HCT116 (cell line): ENCODE measurements around the gene GPR150. TPM values are rescaled to one million over a fixed set of nuclear protein-coding genes. Genes with fewer than 3 reads are reported as not detected.

Source experiments
- ATAC-seq: fragments of 200-7000 bp; cut with Tn5 transposase; 2 replicates; pipeline ENCODE4 v1.9.1; 2020; ENCODE audit warnings: mild to moderate bottlenecking, moderate library complexity
- BruUV-seq: library from RNA; stranded (reverse); fragments of 400-500 nt; replicated peaks from 2 replicates; lab custom pipeline; 2021; lab: Mats Ljungman, UMichigan
- CTCF ChIA-PET: fragments of 300-600 bp; sonication (Branson Sonifier 250); formaldehyde crosslinking; loops from one replicate; lab custom pipeline; 2021; ENCODE audit warnings: antibody characterized with exemption; lab: Charles Lee
- POLR2A ChIA-PET: fragments of 300-600, 350-600 bp; sonication (Branson Sonifier 250); formaldehyde crosslinking; loops from one replicate; lab custom pipeline; 2021; ENCODE audit warnings: antibody characterized with exemption; lab: Charles Lee
- RAD21 ChIA-PET, 2 experiments: fragments of 300-600 bp; sonication (Branson Sonifier 250); formaldehyde crosslinking; loops; one replicate each; lab custom pipeline; 2023; ENCODE audit warnings: low total read pairs in 2 of 2; ENCODE audit not compliant: uncharacterized antibody in 2 of 2, unreplicated experiment in 2 of 2, low non-redundant PET in 1 of 2; lab: Charles Lee
- DNase-seq: peaks from one replicate; pipeline ENCODE4 v3.0.0-alpha.2; 2010; ENCODE audit warnings: low read depth, low spot score
- H2AFZ ChIP-seq: fragments of 200-600 bp; shearing (Covaris generic), sonication (generic); 2 replicates; pipeline ENCODE4 v1.6.1; 2017; ENCODE audit warnings: low read depth, mixed run types, mixed read lengths, antibody characterized with exemption, low read length; ENCODE audit not compliant: poor library complexity, severe bottlenecking
- H3K27ac ChIP-seq: 2 replicates; pipeline ENCODE4 v1.5.1; 2012; ENCODE audit warnings: low read depth, low read length
- H3K27me3 ChIP-seq: fragments of 200-600 bp; sonication (generic); 2 replicates; pipeline ENCODE4 v1.6.1; 2016; ENCODE audit warnings: mixed run types, low read length, mixed read lengths; ENCODE audit not compliant: insufficient read depth
- H3K36me3 ChIP-seq, 2 experiments: fragments of 200-500 bp in 1 of 2; fragments of 200-600 bp in 1 of 2; sonication (Bioruptor generic) in 1 of 2; sonication (generic) in 1 of 2; 2 replicates each; pipeline versions ENCODE4 v1.5.1 to v1.6.1; 2014 to 2016; ENCODE audit warnings: low read length in 2 of 2, inconsistent platforms in 1 of 2, mixed read lengths in 1 of 2, mixed run types in 1 of 2; ENCODE audit not compliant: insufficient read depth in 2 of 2, control insufficient read depth in 1 of 2
- H3K4me1 ChIP-seq, 2 experiments: fragments of 200-600 bp in 1 of 2; sonication (generic) in 1 of 2; 2 replicates each; pipeline versions ENCODE4 v1.5.1 to v1.6.1; 2012 to 2017; ENCODE audit warnings: low read length in 2 of 2, inconsistent platforms in 1 of 2, mild to moderate bottlenecking in 1 of 2, mixed read lengths in 1 of 2, mixed run types in 1 of 2, moderate library complexity in 1 of 2; ENCODE audit not compliant: insufficient read depth in 2 of 2, control insufficient read depth in 1 of 2
- H3K4me2 ChIP-seq: fragments of 200-600 bp; sonication (generic); 2 replicates; pipeline ENCODE4 v1.6.1; 2017; ENCODE audit warnings: mixed run types, low read length, mixed read lengths
- H3K4me3 ChIP-seq, 2 experiments: fragments of 200-600 bp in 1 of 2; sonication (generic) in 1 of 2; replicated peaks in 1 of 2; 2 replicates each; pipeline ENCODE4 v1.5.1; 2011 to 2016; ENCODE audit warnings: low read length in 2 of 2, control low read depth in 1 of 2, low read depth in 1 of 2, mild to moderate bottlenecking in 1 of 2, mixed read lengths in 1 of 2, mixed run types in 1 of 2
- H3K79me2 ChIP-seq: fragments of 200-600 bp; sonication (generic); 2 replicates; pipeline ENCODE4 v1.6.1; 2017; ENCODE audit warnings: mild to moderate bottlenecking, mixed run types, low read length, moderate library complexity, mixed read lengths; ENCODE audit not compliant: insufficient read depth
- H3K9ac ChIP-seq: fragments of 200-600 bp; sonication (generic); 2 replicates; pipeline ENCODE4 v1.6.1; 2016; ENCODE audit warnings: low read length, mixed read lengths
- H3K9me2 ChIP-seq: fragments of 200-600 bp; sonication (generic), shearing (Covaris generic); 2 replicates; pipeline ENCODE4 v1.6.1; 2017; ENCODE audit warnings: mixed run types, mild to moderate bottlenecking, moderate library complexity; ENCODE audit not compliant: insufficient read depth
- H3K9me3 ChIP-seq, 2 experiments: fragments of 200-500 bp in 1 of 2; fragments of 200-600 bp in 1 of 2; sonication (Bioruptor generic) in 1 of 2; sonication (generic) in 1 of 2; 2 replicates each; pipeline ENCODE4 v1.6.1; 2014 to 2017; ENCODE audit warnings: low read length in 2 of 2, mixed read lengths in 2 of 2, inconsistent platforms in 1 of 2, low read depth in 1 of 2, mild to moderate bottlenecking in 1 of 2, mixed run types in 1 of 2, moderate library complexity in 1 of 2; ENCODE audit not compliant: control insufficient read depth in 1 of 2, insufficient read depth in 1 of 2
- H4K20me1 ChIP-seq: fragments of 200-600 bp; sonication (generic), shearing (Covaris generic); 2 replicates; pipeline ENCODE4 v1.6.1; 2017; ENCODE audit warnings: mixed run types, mild to moderate bottlenecking, moderate library complexity; ENCODE audit not compliant: insufficient read depth
- ATF3 ChIP-seq: IDR thresholded peaks from 2 replicates; pipeline ENCODE4 v1.6.1; 2012
- CBX3 ChIP-seq: IDR thresholded peaks from 2 replicates; pipeline ENCODE4 v1.6.1; 2012; ENCODE audit warnings: low read depth
- CEBPB ChIP-seq: IDR thresholded peaks from 2 replicates; pipeline ENCODE4 v1.6.1; 2012; ENCODE audit warnings: low read depth
- EGR1 ChIP-seq: IDR thresholded peaks from 2 replicates; pipeline ENCODE4 v1.6.1; 2012; ENCODE audit warnings: low read depth
- ELF1 ChIP-seq: IDR thresholded peaks from 2 replicates; pipeline ENCODE4 v1.6.1; 2012; ENCODE audit warnings: low read depth, borderline replicate concordance
- EZH2 ChIP-seq: fragments of 200-600 bp; sonication (generic); IDR thresholded peaks from 2 replicates; pipeline ENCODE4 v1.6.1; 2017; ENCODE audit warnings: antibody characterized with exemption, mixed run types
- EZH2phosphoT487 ChIP-seq: fragments of 200-600 bp; IDR thresholded peaks from 2 replicates; pipeline ENCODE4 v1.6.1; 2018; ENCODE audit warnings: antibody characterized with exemption, borderline replicate concordance
- FOSL1 ChIP-seq: IDR thresholded peaks from 2 replicates; pipeline ENCODE4 v1.6.1; 2012; ENCODE audit warnings: low read depth
- JUND ChIP-seq: IDR thresholded peaks from 2 replicates; pipeline ENCODE4 v1.6.1; 2012
- MAX ChIP-seq: IDR thresholded peaks from 2 replicates; pipeline ENCODE4 v1.6.1; 2012
- POLR2A ChIP-seq: IDR thresholded peaks from 2 replicates; pipeline ENCODE4 v1.7.0; 2011; ENCODE audit warnings: borderline replicate concordance; ENCODE audit not compliant: insufficient read depth, insufficient read length; ENCODE audit errors: extremely low read depth
- POLR2AphosphoS5 ChIP-seq: IDR thresholded peaks from 2 replicates; pipeline ENCODE4 v1.6.1; 2011; ENCODE audit warnings: mild to moderate bottlenecking, low read depth, low read length, moderate library complexity
- RAD21 ChIP-seq: IDR thresholded peaks from 2 replicates; pipeline ENCODE4 v1.6.1; 2012; ENCODE audit warnings: low read depth, mild to moderate bottlenecking
- SIN3A ChIP-seq: IDR thresholded peaks from 2 replicates; pipeline ENCODE4 v1.6.1; 2012; ENCODE audit warnings: low read depth
- SP1 ChIP-seq: IDR thresholded peaks from 2 replicates; pipeline ENCODE4 v1.6.1; 2012; ENCODE audit warnings: low read depth
- SRF ChIP-seq: IDR thresholded peaks from 2 replicates; pipeline ENCODE4 v1.6.1; 2012; ENCODE audit warnings: low read depth
- TCF7L2 ChIP-seq: IDR thresholded peaks from 2 replicates; pipeline ENCODE4 v1.7.0; 2011; ENCODE audit warnings: borderline replicate concordance, inconsistent platforms; ENCODE audit not compliant: insufficient read depth, insufficient read length; ENCODE audit errors: extremely low read depth
- ZBTB33 ChIP-seq: IDR thresholded peaks from 2 replicates; pipeline ENCODE4 v1.6.1; 2011; ENCODE audit warnings: mild to moderate bottlenecking, low read length, moderate library complexity; ENCODE audit not compliant: insufficient replicate concordance; ENCODE audit errors: extremely low read depth
- ZFX ChIP-seq: fragments of 450-650 bp; IDR thresholded peaks from 2 replicates; pipeline ENCODE4 v1.6.1; 2017
- intact Hi-C: fragments of 100-400 bp; cut with micrococcal nuclease; formaldehyde crosslinking; loops from 2 replicates; pipeline ENCODE4 v1.10.0; 2022
- total RNA-seq: library from RNA; stranded (reverse); gene quantifications from one replicate; pipeline ENCODE4 v1.2.1, GENCODE V29; 2021; ENCODE audit not compliant: unreplicated experiment

Gene GPR150
- total RNA-seq, 1 experiment from 2014 or later, result not detected

- intact Hi-C loops, result no loop called here
- POLR2A ChIA-PET, result no interaction called here
- Histone ChIP-seq H3K79me2 (no peaks in the 10 kb centered on the region), H3K9ac (no peak overlapping the region), H3K4me3 (no peak overlapping the region), H3K9me3 (no peaks in the 10 kb centered on the region), H3K36me3 (no peaks in the 10 kb centered on the region), H3K27me3 (no peaks in the 10 kb centered on the region), H2AFZ (no peak overlapping the region)
- no TSS peak for BruUV-seq
- no peak for ATAC-seq
- TF ChIP-seq EZH2 (no peak), SP1 (no peak), EGR1 (no peak), MAX (no peak), SRF (no peak), RAD21 (no peak), POLR2A (no peak), CBX3 (no peak), SIN3A (no peak), TCF7L2 (no peak), ELF1 (no peak), POLR2AphosphoS5 (no peak), ZFX (no peak), JUND (no peak), ZBTB33 (no peak), CEBPB (no peak), FOSL1 (no peak), EZH2phosphoT487 (no peak), ATF3 (no peak)
- TF ChIP-seq, all 23 proteins: peak for 0
- Histone ChIP-seq H3K4me1 (no peaks in the 10 kb centered on the region), H3K4me2 (no peak overlapping the region), H4K20me1 (no peaks in the 10 kb centered on the region), H3K27ac (no peak overlapping the region), H3K9me2 (no peaks in the 10 kb centered on the region)
- CTCF ChIA-PET, result interaction anchor here (1.1 to 1.6 kb wide), 3 partner anchors 8 to 126 kb away, joined by 4 to 6 read pairs (median 4); partner anchors contain the start of gene RFESD
- DNase-seq, result no peak
- RAD21 ChIA-PET, result no interaction called here
Observed at GRCh38 chr5:95655575-95655974, 35.7 kb downstream of the GPR150 start.
